ENCODE measurements around the gene LIG4. TPM values are rescaled to one million over a fixed set of nuclear protein-coding genes. Genes with fewer than 3 reads are reported as not detected.

LIG4 gene
- total RNA-seq, 1 experiment from 2014 or later: 5.7 TPM

GRCh38 chr13:108182652-108183051 is 32.7 kb downstream of the LIG4 start (continued):
- TF ChIP-seq ARID4B (CRISPR knock-in tag; IDR thresholded peaks at IDR 0.05; ENCODE audit: borderline replicate concordance) (no peak), EMX1 (CRISPR knock-in tag; IDR thresholded peaks at IDR 0.05) (no peak), STAT6 (CRISPR knock-in tag; conservative IDR thresholded peaks at IDR 0.05; ENCODE audit: low read depth) (no peak), E2F5 (CRISPR knock-in tag; IDR thresholded peaks at IDR 0.05) (no peak), GTF2I (CRISPR knock-in tag; conservative IDR thresholded peaks at IDR 0.05) (no peak), CBFB (CRISPR knock-in tag; IDR thresholded peaks at IDR 0.05; ENCODE audit: low read depth) (no peak), JAZF1 (CRISPR knock-in tag; IDR thresholded peaks at IDR 0.05) (no peak), PREB (CRISPR knock-in tag; IDR thresholded peaks at IDR 0.05; ENCODE audit: borderline replicate concordance) (no peak)

GRCh38 chr13:108178078-108178477 is 37.3 kb downstream of the LIG4 start:
- DNase-seq (ENCODE audit: low spot score) (no peak), ATAC-seq (no peak)
- H3K4me3 Mint-ChIP-seq: no peak overlapping the region

More at GRCh38 chr13:108178078-108178477, 37.3 kb downstream of the LIG4 start:
- H3K27ac Mint-ChIP-seq: no peak overlapping the region
- peaks cover 3% of the 10 kb centered on the region; the same call in 1 of the 2 replicates for H3K36me3 Mint-ChIP-seq
- TF ChIP-seq ZSCAN18 (CRISPR knock-in tag; IDR thresholded peaks at IDR 0.05) (no peak), STAT6 (CRISPR knock-in tag; conservative IDR thresholded peaks at IDR 0.05; ENCODE audit: low read depth) (no peak), RORB (CRISPR knock-in tag; IDR thresholded peaks at IDR 0.05) (no peak), FOXK1 (CRISPR knock-in tag; IDR thresholded peaks at IDR 0.05) (no peak), ZNF425 (CRISPR knock-in tag; conservative IDR thresholded peaks at IDR 0.05) (no peak), CREB1 (CRISPR knock-in tag; IDR thresholded peaks at IDR 0.05) (no peak)
- H3K27me3 Mint-ChIP-seq (ENCODE audit: low read depth): no peaks in the 10 kb centered on the region
- ChIA-PET CTCF (no interaction called here), POLR2A (no interaction called here)
- no peaks in the 10 kb centered on the region for H3K4me1 Mint-ChIP-seq
- peaks cover 25% of the 10 kb centered on the region for H3K9me3 Mint-ChIP-seq
